T-helper 2 cell treated with Interferon-gamma antibody and Interleukin-4, amounts not matched to agents 100 ng/mL and 5 ng/mL, for 36 hours (primary cell): ENCODE measurements around the gene CLGN. TPM values are rescaled to one million over a fixed set of nuclear protein-coding genes. Genes with fewer than 3 reads are reported as not detected.
"Not testable (repeated sequence)": the region's sequence is repeated elsewhere in the genome, so short reads cannot be mapped to it uniquely, and the experiment has no call there.

Experiments used
- intact Hi-C: fragments of 100-400 bp; cut with micrococcal nuclease; formaldehyde crosslinking; loops from one replicate; pipeline ENCODE4 v1.15.1; 2023
- total RNA-seq: library from RNA; stranded (reverse); gene quantifications from 2 replicates; pipeline ENCODE4 v1.2.3, GENCODE V29; 2022

CLGN gene, protein sequence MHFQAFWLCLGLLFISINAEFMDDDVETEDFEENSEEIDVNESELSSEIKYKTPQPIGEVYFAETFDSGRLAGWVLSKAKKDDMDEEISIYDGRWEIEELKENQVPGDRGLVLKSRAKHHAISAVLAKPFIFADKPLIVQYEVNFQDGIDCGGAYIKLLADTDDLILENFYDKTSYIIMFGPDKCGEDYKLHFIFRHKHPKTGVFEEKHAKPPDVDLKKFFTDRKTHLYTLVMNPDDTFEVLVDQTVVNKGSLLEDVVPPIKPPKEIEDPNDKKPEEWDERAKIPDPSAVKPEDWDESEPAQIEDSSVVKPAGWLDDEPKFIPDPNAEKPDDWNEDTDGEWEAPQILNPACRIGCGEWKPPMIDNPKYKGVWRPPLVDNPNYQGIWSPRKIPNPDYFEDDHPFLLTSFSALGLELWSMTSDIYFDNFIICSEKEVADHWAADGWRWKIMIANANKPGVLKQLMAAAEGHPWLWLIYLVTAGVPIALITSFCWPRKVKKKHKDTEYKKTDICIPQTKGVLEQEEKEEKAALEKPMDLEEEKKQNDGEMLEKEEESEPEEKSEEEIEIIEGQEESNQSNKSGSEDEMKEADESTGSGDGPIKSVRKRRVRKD
- 0.18 and 0.43 TPM in 2 replicates for total RNA-seq

GRCh38 chr4:140427106-140427918 lies at the start of gene CLGN:
Gene CLGN (minus strand): TSS chr4:140427648. CDS start chr4:140413078, 14,570 bp downstream.
- intact Hi-C loops: loop anchor here (5.0 kb wide), 1 partner anchor 55 kb away; the partner anchor contains the start of gene SCOC

DNA sequence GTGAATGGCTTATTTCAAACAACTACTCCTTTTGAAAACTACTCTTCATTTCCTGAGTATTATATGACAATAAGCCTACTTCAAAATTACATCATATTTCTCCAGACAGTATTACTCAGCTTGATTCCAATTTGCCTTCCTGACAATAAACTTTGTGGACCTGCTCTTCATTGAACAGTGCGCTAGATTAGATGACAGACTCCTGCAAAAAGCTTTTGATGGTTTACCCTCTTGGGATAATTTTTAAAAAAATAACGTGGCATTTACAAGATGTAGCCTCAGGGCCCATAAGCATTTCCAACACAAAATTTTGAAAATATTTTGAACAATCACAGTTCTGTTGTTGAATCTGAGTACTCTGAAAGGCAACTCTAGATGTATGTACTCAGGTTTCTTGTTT lies 44.7 kb upstream of the CLGN start:
- intact Hi-C loops: no loop called here

DNA sequence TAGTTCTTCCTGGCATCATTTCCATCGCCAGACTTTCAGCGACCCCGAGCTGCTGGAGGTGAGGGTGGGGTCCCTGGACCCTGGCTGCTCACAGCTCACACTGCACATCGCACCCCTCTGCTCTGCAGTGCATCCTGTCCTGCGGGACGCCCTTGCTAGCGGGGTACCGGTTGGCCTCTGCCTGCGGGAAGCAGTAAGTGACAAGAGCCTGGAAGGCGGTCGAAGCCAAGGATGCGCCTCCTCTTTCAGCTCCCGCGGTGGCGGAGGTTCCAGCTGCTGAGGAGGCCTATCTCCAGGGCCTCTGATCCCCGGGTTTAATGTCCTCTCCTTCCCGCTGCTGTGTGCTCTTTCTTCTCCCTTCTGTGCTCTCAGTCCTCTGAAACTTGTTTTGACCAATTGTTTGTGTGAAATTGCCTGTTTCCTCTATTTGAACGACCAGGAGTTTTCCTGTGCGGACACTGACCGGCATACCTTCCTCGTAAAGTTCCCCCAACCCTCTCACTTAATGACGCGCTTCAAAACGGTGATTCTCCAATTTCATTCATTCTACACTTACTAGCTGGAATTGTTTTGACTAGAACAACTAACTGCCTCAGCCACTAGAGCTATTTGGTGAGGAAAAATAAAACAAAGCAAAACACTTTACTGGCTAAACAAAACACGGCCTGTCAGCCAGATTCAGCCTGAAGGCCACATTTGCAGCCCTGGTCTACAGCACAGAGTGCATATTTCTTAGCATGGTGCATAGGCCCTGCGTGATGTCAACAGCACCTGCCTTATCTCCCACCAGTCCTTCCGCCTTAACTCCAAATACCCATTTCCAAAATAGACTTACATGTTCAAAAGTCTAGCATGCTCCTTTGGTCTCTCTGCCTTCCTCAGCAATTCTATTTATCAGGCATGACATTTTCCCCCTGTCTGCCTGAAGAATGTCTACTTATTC lies 42.6 kb upstream of the CLGN start:
- intact Hi-C loops: no loop called here

GRCh38 chr4:140466146-140466545 lies 38.7 kb upstream of the CLGN start:
- intact Hi-C loops: no loop called here

GRCh38 chr4:140463614-140464013 lies 36.2 kb upstream of the CLGN start:
- intact Hi-C loops: no loop called here

DNA sequence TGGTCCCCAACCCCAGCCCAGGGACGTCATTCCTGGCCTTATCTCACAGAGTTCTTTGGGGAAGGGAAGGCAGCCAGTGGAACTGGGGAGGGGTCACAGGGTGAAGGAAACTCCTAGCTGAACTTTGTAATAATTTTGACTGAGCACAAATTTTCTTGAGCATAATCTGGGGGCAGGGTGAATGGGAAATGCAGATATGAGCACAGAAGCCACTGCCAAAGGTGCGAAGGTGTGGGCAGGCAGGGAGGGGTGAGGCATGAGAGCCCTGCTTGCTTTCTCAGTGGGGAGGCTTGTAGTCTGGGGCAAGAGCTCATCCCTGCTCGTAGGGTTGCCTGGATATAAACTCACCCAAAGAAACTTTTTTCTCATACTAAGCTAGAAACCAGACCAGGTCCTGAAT lies 35.7 kb upstream of the CLGN start:
- intact Hi-C loops: no loop called here

GRCh38 chr4:140450352-140450751 lies 22.9 kb upstream of the CLGN start:
- intact Hi-C loops: no loop called here

GRCh38 chr4:140448830-140449229 lies 21.4 kb upstream of the CLGN start:
- intact Hi-C loops: no loop called here

DNA sequence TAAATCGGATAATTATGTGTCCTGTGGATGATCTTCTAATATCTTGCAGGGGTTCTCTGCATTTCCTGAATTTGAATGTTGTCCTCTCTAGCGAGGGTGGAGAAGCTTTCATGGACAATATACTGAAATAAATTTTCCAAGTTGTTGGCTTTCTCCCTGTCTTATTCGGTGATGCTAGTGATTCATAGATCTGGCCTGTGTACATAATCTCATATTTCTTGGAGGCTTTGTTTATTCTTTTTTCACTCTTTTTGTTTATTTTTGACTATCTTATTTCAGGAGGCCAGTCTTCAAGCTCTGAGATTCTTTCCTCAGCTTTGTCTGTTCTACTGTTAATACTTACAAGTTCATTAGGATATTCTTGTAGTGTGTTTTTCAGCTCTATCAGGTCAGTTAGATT lies 20.7 kb upstream of the CLGN start:
- intact Hi-C loops: no loop called here

DNA sequence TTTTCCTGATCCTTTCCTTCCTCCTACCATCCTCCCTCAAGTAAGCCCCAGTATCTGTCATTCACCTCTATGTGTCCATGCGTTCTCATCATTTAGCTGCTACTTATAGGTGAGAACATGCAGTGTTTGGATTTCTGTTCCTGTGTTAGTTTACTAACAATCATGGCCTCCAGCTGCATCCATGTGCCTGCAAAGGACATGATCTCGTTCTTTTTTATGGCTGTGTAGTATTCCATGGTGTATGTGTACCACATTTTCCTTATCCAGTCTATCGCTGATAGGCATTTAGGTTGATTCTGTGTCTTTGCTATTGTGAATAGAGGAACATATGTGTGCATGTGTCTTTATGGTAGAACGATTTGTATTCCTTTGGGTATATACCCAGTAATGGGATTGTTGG lies 16.9 kb upstream of the CLGN start:
- intact Hi-C loops: not testable (repeated sequence)

- intact Hi-C loops: no loop called here
Measured at GRCh38 chr4:140439644-140440142, 12.2 kb upstream of the CLGN start.

- intact Hi-C loops: loop anchor here (5.0 kb wide), 1 partner anchor 56 kb away; the partner anchor contains the start of gene SCOC
Measured at GRCh38 chr4:140427919-140428471, 547 bp upstream of the CLGN start.

DNA sequence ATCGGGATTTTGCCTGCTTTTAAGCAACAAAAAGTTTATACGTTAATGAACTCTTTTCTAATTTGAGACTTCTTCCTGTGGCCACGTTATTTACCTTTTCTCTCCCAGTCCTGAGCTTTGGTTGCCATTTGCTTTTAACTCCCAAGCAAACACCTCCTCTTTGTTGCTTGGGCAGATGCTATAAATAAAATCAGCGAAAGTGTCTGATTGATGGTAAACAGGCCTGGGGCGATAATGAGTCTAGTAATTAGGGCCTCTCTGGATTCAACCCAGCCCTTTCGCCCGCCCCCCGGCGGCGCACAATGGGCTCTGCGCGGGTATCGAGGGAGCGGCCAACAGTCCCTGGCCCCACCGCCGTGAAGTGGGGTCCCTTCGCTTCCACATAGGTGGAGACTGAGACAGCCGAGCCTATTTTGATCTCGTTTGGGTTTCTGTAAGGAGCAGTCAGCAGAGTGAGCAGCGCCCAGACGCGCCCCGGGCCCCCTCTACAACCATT lies 790 bp downstream of the CLGN start:
- intact Hi-C loops: loop anchor here (5.0 kb wide), 1 partner anchor 54 kb away; the partner anchor contains the start of gene SCOC

- intact Hi-C loops: no loop called here
Measured at GRCh38 chr4:140423106-140423505, 4.3 kb downstream of the CLGN start.

DNA sequence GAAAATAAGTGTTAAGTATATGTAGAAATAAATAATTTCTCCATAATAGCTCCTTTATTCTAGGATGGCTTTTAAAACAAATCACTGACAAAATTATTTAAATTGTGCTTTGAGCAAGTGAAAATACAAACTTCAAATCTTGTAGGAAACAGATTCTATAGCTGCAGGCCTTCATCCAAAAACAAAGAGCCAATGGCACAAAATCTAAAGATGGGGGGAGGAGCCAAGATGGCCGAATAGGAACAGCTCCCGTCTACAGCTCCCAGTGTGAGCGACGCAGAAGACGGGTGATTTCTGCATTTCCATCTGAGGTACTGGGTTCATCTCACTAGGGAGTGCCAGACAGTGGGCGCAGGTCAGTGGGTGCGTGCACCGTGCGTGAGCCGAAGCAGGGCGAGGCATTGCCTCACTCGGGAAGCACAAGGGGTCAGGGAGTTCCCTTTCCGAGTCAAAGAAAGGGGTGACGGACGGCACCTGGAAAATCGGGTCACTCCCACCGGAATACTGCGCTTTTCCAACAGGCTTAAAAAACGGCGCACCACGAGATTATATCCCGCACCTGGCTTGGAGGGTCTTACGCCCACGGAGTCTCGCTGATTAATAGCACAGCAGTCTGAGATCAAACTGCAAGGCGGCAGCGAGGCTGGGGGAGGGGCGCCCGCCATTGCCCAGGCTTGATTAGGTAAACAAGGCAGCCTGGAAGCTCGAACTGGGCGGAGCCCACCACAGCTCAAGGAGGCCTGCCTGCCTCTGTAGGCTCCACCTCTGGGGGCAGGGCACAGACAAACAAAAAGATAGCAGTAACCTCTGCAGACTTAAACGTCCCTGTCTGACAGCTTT lies 14.1 kb downstream of the CLGN start:
- intact Hi-C loops: not testable (repeated sequence)

- intact Hi-C loops: no loop called here
Measured at GRCh38 chr4:140408974-140409373, 18.5 kb downstream of the CLGN start.

GRCh38 chr4:140406292-140406691 lies 21.2 kb downstream of the CLGN start:
- intact Hi-C loops: no loop called here

GRCh38 chr4:140400111-140400510 lies 27.3 kb downstream of the CLGN start:
- intact Hi-C loops: no loop called here

GRCh38 chr4:140395668-140396067 lies 31.8 kb downstream of the CLGN start:
- intact Hi-C loops: no loop called here
